Measurements from ENCODE around the gene PADI4. TPM values are rescaled to one million over a fixed set of nuclear protein-coding genes. Genes with fewer than 3 reads are reported as not detected.

PADI4 gene
- total and polyA plus RNA-seq, 4 donors: 0.32 to 6.1 (median 0.90) TPM

- no peak for TF ChIP-seq EGR1 (IDR thresholded peaks at IDR 0.05; ENCODE audit: low read depth in 2 of 2)
- TF ChIP-seq FOXA1 (IDR thresholded peaks at IDR 0.05): no peak
- TF ChIP-seq REST (IDR thresholded peaks at IDR 0.05): no peak
- Histone ChIP-seq H3K4me3 (ENCODE audit: low read depth in 1 of 3, low read length in 3 of 3) (no peak overlapping the region), H3K4me1 (ENCODE audit: control insufficient read depth in 4 of 4, insufficient read depth in 4 of 4, low read length in 3 of 4) (no peaks in the 10 kb centered on the region), H3K9me3 (ENCODE audit: control insufficient read depth in 4 of 4, low read length in 3 of 4) (no peaks in the 10 kb centered on the region), H3K9ac (ENCODE audit: low read depth in 1 of 2, low read length in 2 of 2) (no peak overlapping the region), H3K27ac (ENCODE audit: low read depth in 1 of 2, low read length in 2 of 2) (no peak overlapping the region), H3K27me3 (ENCODE audit: control insufficient read depth in 4 of 4, insufficient read depth in 4 of 4, low read length in 3 of 4) (peaks cover 0 to 4% (median 2%) of the 10 kb centered on the region in 4 donors), H3K36me3 (ENCODE audit: control insufficient read depth in 4 of 4, insufficient read depth in 3 of 4, low read depth in 1 of 4, low read length in 3 of 4) (no peaks in the 10 kb centered on the region)
- 86% methylated on average over 5 of the region's 5 CpGs for WGBS
- no peak for DNase-seq (ENCODE audit: low spot score)
Observed at GRCh38 chr1:17287130-17287776, 20.7 kb upstream of the PADI4 start.

GRCh38 chr1:17289721-17290120, 18.3 kb upstream of the PADI4 start:
- no peak for TF ChIP-seq NR2F2 (IDR thresholded peaks at IDR 0.05)
- no peak for TF ChIP-seq CTCF (IDR thresholded peaks at IDR 0.05; ENCODE audit: low read depth, low read length, missing input control)
- no peak for TF ChIP-seq GABPA (IDR thresholded peaks at IDR 0.05 in 1 of 2, conservative IDR thresholded peaks at IDR 0.05 in 1 of 2)
- no peak for TF ChIP-seq RXRA (IDR thresholded peaks at IDR 0.05)
- no peak for TF ChIP-seq EGR1 (IDR thresholded peaks at IDR 0.05; ENCODE audit: low read depth in 2 of 2)
- TF ChIP-seq SP1 (IDR thresholded peaks at IDR 0.05): no peak
- no peak for TF ChIP-seq FOXA1 (IDR thresholded peaks at IDR 0.05)
- TF ChIP-seq RAD21 (IDR thresholded peaks at IDR 0.05): no peak
- no peak for TF ChIP-seq ZBTB33 (IDR thresholded peaks at IDR 0.05)
- TF ChIP-seq REST (IDR thresholded peaks at IDR 0.05): no peak
- no peak for TF ChIP-seq HNF4A (conservative IDR thresholded peaks at IDR 0.05)
- TF ChIP-seq JUND (IDR thresholded peaks at IDR 0.05): no peak
- no peak for TF ChIP-seq YY1 (IDR thresholded peaks at IDR 0.05)
- TF ChIP-seq FOXA2 (IDR thresholded peaks at IDR 0.05): no peak
- no peak for TF ChIP-seq TAF1 (conservative IDR thresholded peaks at IDR 0.05)
- TF ChIP-seq HNF4G (IDR thresholded peaks at IDR 0.05): no peak
- no peak for TF ChIP-seq MAX (IDR thresholded peaks at IDR 0.05)
- no peak for TF ChIP-seq ATF3 (IDR thresholded peaks at IDR 0.05)
- Histone ChIP-seq H3K36me3 (ENCODE audit: control insufficient read depth in 4 of 4, insufficient read depth in 3 of 4, low read depth in 1 of 4, low read length in 3 of 4) (no peaks in the 10 kb centered on the region), H3K27me3 (ENCODE audit: control insufficient read depth in 4 of 4, insufficient read depth in 4 of 4, low read length in 3 of 4) (peaks cover 0 to 10% (median 2%) of the 10 kb centered on the region in 4 donors), H3K4me1 (ENCODE audit: control insufficient read depth in 4 of 4, insufficient read depth in 4 of 4, low read length in 3 of 4) (no peaks in the 10 kb centered on the region), H3K27ac (ENCODE audit: low read depth in 1 of 2, low read length in 2 of 2) (no peak overlapping the region), H3K9ac (ENCODE audit: low read depth in 1 of 2, low read length in 2 of 2) (no peak overlapping the region), H3K4me3 (ENCODE audit: low read depth in 1 of 3, low read length in 3 of 3) (no peak overlapping the region), H3K9me3 (ENCODE audit: control insufficient read depth in 4 of 4, low read length in 3 of 4) (no peaks in the 10 kb centered on the region)
- WGBS: 46% methylated on average over 2 of the region's 2 CpGs
- DNase-seq (ENCODE audit: low spot score): no peak
